GM12878 (cell line): ENCODE data around the gene IRS2.

Source experiments
- CBFB ChIP-seq: IDR thresholded peaks from 2 replicates; pipeline ENCODE4 v1.6.1; 2016; ENCODE audit warnings: antibody characterized with exemption, low read depth
- CHD2 ChIP-seq: IDR thresholded peaks from 2 replicates; pipeline ENCODE4 v1.6.1; 2011; ENCODE audit warnings: low read depth, low read length, improper control_type of control experiment, borderline replicate concordance
- KDM1A ChIP-seq: fragments of 200-600 bp; sonication (generic); IDR thresholded peaks from 2 replicates; pipeline ENCODE4 v1.6.1; 2016; ENCODE audit warnings: borderline replicate concordance
- POLR2A ChIP-seq: IDR thresholded peaks from 2 replicates; pipeline ENCODE4 v1.6.1; 2011; ENCODE audit warnings: low read depth, mild to moderate bottlenecking, low read length
- SP1 ChIP-seq: IDR thresholded peaks from one replicate; pipeline ENCODE4 v1.6.1; 2011; ENCODE audit warnings: low read depth, low read length
- TF ChIP-seq, protein P1 (sequence below): IDR thresholded peaks from 2 replicates; pipeline ENCODE4 v1.6.1; 2011; ENCODE audit warnings: low read depth, mild to moderate bottlenecking, low read length, moderate library complexity, borderline replicate concordance; ENCODE audit errors: extremely low read depth

DNA sequence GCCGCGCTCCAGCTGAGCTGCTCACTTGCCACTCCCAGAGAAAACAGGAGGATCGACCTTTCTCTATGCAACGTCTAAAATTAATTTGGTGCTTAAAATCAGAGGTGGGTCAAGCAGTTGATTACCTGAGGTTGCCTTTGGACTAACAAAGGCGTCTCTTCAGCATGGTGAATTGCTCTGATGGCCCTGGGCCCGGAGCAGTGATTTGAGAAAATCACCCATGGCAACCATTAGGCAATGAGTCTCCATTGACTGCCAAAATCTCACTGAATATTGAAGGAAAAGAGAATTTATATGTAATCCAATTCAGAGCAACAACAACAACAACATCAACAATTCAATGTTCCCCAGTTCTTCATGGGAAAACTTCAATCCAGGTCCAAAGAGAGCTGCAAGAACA, 61.8 kb downstream of the IRS2 start:
- TF ChIP-seq CBFB (no peak), SP1 (no peak), POLR2A (no peak), KDM1A (no peak), CHD2 (no peak)
- TF ChIP-seq, protein P1, sequence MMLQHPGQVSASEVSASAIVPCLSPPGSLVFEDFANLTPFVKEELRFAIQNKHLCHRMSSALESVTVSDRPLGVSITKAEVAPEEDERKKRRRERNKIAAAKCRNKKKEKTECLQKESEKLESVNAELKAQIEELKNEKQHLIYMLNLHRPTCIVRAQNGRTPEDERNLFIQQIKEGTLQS = no peak
